Measurements from ENCODE around the gene PARD3. TPM values are rescaled to one million over a fixed set of nuclear protein-coding genes. Genes with fewer than 3 reads are reported as not detected.
"Not testable (repeated sequence)": the region's sequence is repeated elsewhere in the genome, so short reads cannot be mapped to it uniquely, and the experiment has no call there.

The PARD3 gene
- total RNA-seq, 1 experiment from 2014 or later = 57.4 TPM

GRCh38 chr10:34845070-34845469 lies 30.0 kb upstream of the PARD3 start:
- no peaks in the 10 kb centered on the region for H3K36me3 ChIP-seq (ENCODE audit: low read depth)
- H3K4me1 ChIP-seq (replicated peaks; ENCODE audit: insufficient read depth) = no peaks in the 10 kb centered on the region
- intact Hi-C loops (cut with micrococcal nuclease; ENCODE audit: unreplicated experiment) = no loop called here
- no peak overlapping the region for H2AFZ ChIP-seq
- H3K4me3 ChIP-seq = no peak overlapping the region
- no peaks in the 10 kb centered on the region for H4K20me1 ChIP-seq (ENCODE audit: insufficient read depth)
- H3K9me2 ChIP-seq (ENCODE audit: insufficient read depth) = no peaks in the 10 kb centered on the region
- no peaks in the 10 kb centered on the region for H3K79me2 ChIP-seq (ENCODE audit: low read depth)
- no peak for DNase-seq
- no peaks in the 10 kb centered on the region for H3K27me3 ChIP-seq (ENCODE audit: insufficient read depth, low read depth)
- no TSS peak for BruUV-seq (replicated peaks)
- no peaks in the 10 kb centered on the region for H3F3A ChIP-seq (ENCODE audit: insufficient read depth, low read depth)
- H3K9me3 ChIP-seq (ENCODE audit: insufficient read depth, low read depth) = no peaks in the 10 kb centered on the region
- TF ChIP-seq CTCF (conservative IDR thresholded peaks at IDR 0.05) (no peak), EZH2 (IDR thresholded peaks at IDR 0.05; ENCODE audit: low read depth) (no peak)
- no peak overlapping the region for H3K27ac ChIP-seq
- POLR2A ChIA-PET (ENCODE audit: unreplicated experiment) = no interaction called here
- no peak overlapping the region for H3K4me2 ChIP-seq
- CTCF ChIA-PET = no interaction called here

GRCh38 chr10:34844448-34844847 lies 29.4 kb upstream of the PARD3 start:
- H3K9me2 ChIP-seq (ENCODE audit: insufficient read depth) = no peaks in the 10 kb centered on the region
- TF ChIP-seq CTCF (conservative IDR thresholded peaks at IDR 0.05) = no peak
- no peak for TF ChIP-seq EZH2 (IDR thresholded peaks at IDR 0.05; ENCODE audit: low read depth)
- no peak overlapping the region for H3K27ac ChIP-seq
- no TSS peak for BruUV-seq (replicated peaks)
- ChIA-PET CTCF (no interaction called here), POLR2A (ENCODE audit: unreplicated experiment) (no interaction called here)
- DNase-seq = no peak
- no peaks in the 10 kb centered on the region for H3F3A ChIP-seq (ENCODE audit: insufficient read depth, low read depth)
- intact Hi-C loops (cut with micrococcal nuclease; ENCODE audit: unreplicated experiment) = no loop called here
- H3K4me2 ChIP-seq = no peak overlapping the region
- H3K9me3 ChIP-seq (ENCODE audit: insufficient read depth, low read depth) = no peaks in the 10 kb centered on the region
- H3K79me2 ChIP-seq (ENCODE audit: low read depth) = no peaks in the 10 kb centered on the region
- no peaks in the 10 kb centered on the region for H3K36me3 ChIP-seq (ENCODE audit: low read depth)
- no peaks in the 10 kb centered on the region for H3K27me3 ChIP-seq (ENCODE audit: insufficient read depth, low read depth)
- no peaks in the 10 kb centered on the region for H4K20me1 ChIP-seq (ENCODE audit: insufficient read depth)
- H3K4me1 ChIP-seq (replicated peaks; ENCODE audit: insufficient read depth) = no peaks in the 10 kb centered on the region
- no peak overlapping the region for H3K4me3 ChIP-seq
- no peak overlapping the region for H2AFZ ChIP-seq

GRCh38 chr10:34843470-34843869 lies 28.4 kb upstream of the PARD3 start:
- intact Hi-C loops (cut with micrococcal nuclease; ENCODE audit: unreplicated experiment); CTCF ChIA-PET: not testable (repeated sequence)

GRCh38 chr10:34838366-34838900 lies 23.3 kb upstream of the PARD3 start:
- Histone ChIP-seq H4K20me1 (ENCODE audit: insufficient read depth) (no peaks in the 10 kb centered on the region), H3K9me3 (ENCODE audit: insufficient read depth, low read depth) (no peaks in the 10 kb centered on the region), H3K4me3 (no peak overlapping the region), H3K9me2 (ENCODE audit: insufficient read depth) (no peaks in the 10 kb centered on the region), H3F3A (ENCODE audit: insufficient read depth, low read depth) (no peaks in the 10 kb centered on the region), H3K27ac (no peak overlapping the region), H3K27me3 (ENCODE audit: insufficient read depth, low read depth) (no peaks in the 10 kb centered on the region), H3K36me3 (ENCODE audit: low read depth) (no peaks in the 10 kb centered on the region), H2AFZ (no peak overlapping the region), H3K4me2 (no peak overlapping the region), H3K79me2 (ENCODE audit: low read depth) (no peaks in the 10 kb centered on the region), H3K4me1 (replicated peaks; ENCODE audit: insufficient read depth) (no peaks in the 10 kb centered on the region)
- CTCF ChIA-PET = interaction anchor here (0.6 kb wide), 1 partner anchor 97 kb away, joined by 13 read pairs; no protein-coding TSS in a partner anchor
- TF ChIP-seq EZH2 (IDR thresholded peaks at IDR 0.05; ENCODE audit: low read depth) (no peak), CTCF (conservative IDR thresholded peaks at IDR 0.05) (no peak)
- POLR2A ChIA-PET (ENCODE audit: unreplicated experiment) = no interaction called here
- no TSS peak for BruUV-seq (replicated peaks)
- DNase-seq = no peak
- intact Hi-C loops (cut with micrococcal nuclease; ENCODE audit: unreplicated experiment) = no loop called here

More at GRCh38 chr10:34843470-34843869, 28.4 kb upstream of the PARD3 start:
- H2AFZ ChIP-seq; H3K27me3 ChIP-seq (ENCODE audit: insufficient read depth, low read depth); POLR2A ChIA-PET (ENCODE audit: unreplicated experiment); H3K4me1 ChIP-seq (replicated peaks; ENCODE audit: insufficient read depth); H3K9me3 ChIP-seq (ENCODE audit: insufficient read depth, low read depth); H3K9me2 ChIP-seq (ENCODE audit: insufficient read depth); H3K27ac ChIP-seq; H3K4me3 ChIP-seq; H4K20me1 ChIP-seq (ENCODE audit: insufficient read depth); H3K36me3 ChIP-seq (ENCODE audit: low read depth); H3K4me2 ChIP-seq; H3F3A ChIP-seq (ENCODE audit: insufficient read depth, low read depth); H3K79me2 ChIP-seq (ENCODE audit: low read depth); BruUV-seq (replicated peaks); DNase-seq: not testable (repeated sequence)
